ENCODE results near the gene CSAG3. TPM values are rescaled to one million over a fixed set of nuclear protein-coding genes. Genes with fewer than 3 reads are reported as not detected.
"Not testable (repeated sequence)": the region's sequence is repeated elsewhere in the genome, so short reads cannot be mapped to it uniquely, and the experiment has no call there.

Gene CSAG3
- total and polyA plus RNA-seq, 2 experiments from 2014 or later, result 3.2 TPM; not detected in 1

- not testable (repeated sequence) for H3K27ac Mint-ChIP-seq; H3K4me2 ChIP-seq; H3K4me3 Mint-ChIP-seq; H3K4me1 Mint-ChIP-seq; H2AFZ ChIP-seq; DNase-seq (ENCODE audit: low spot score); H3K9me3 Mint-ChIP-seq; H3K4me3 ChIP-seq; H3K9me2 ChIP-seq (ENCODE audit: insufficient read depth); H3F3A ChIP-seq (replicated peaks; ENCODE audit: low read depth); H3K79me2 ChIP-seq (replicated peaks; ENCODE audit: insufficient read depth); H3K36me3 Mint-ChIP-seq (ENCODE audit: low read depth); H3K27me3 Mint-ChIP-seq (ENCODE audit: insufficient read depth, low read depth, poor library complexity); H4K20me1 ChIP-seq (replicated peaks; ENCODE audit: insufficient read depth); H3K27me3 ChIP-seq (ENCODE audit: insufficient read depth); H3K4me1 ChIP-seq (ENCODE audit: insufficient read depth); H3K27ac ChIP-seq (ENCODE audit: low read depth); ATAC-seq; H3K36me3 ChIP-seq (ENCODE audit: insufficient read depth)
Observed at GRCh38 chrX:152736528-152736927, 22.5 kb upstream of the CSAG3 start.

DNA sequence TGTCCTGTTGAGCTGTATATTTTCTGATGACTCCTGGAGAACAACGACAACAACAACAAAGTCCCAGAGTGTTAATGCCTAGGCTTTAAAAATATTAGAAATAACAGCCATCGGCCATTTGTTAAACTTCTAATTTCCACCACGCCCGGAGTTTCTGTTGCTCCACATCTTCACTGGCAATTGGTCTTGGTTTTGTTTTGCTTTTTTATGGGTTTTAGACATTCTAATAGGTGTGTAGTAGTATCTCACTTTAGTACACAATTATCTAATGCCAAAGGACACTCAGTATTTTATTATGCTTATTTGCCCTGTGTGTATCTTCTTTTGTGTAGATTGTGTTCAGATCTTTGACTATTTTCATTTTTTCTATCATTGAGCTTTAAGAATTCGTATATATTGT is 20.5 kb upstream of the CSAG3 start:
- Mint-ChIP-seq H3K27ac (no peak overlapping the region), H3K4me3 (no peak overlapping the region), H3K9me3 (no peaks in the 10 kb centered on the region), H3K27me3 (ENCODE audit: insufficient read depth, low read depth, poor library complexity) (no peaks in the 10 kb centered on the region), H3K36me3 (ENCODE audit: low read depth) (no peaks in the 10 kb centered on the region), H3K4me1 (no peaks in the 10 kb centered on the region)
- H3K4me2 ChIP-seq, result no peak overlapping the region
- no peaks in the 10 kb centered on the region for H3K27me3 ChIP-seq (ENCODE audit: insufficient read depth)
- DNase-seq (ENCODE audit: low spot score) (no peak), ATAC-seq (no peak)
- no peaks in the 10 kb centered on the region for H4K20me1 ChIP-seq (replicated peaks; ENCODE audit: insufficient read depth)
- no peaks in the 10 kb centered on the region for H3K4me1 ChIP-seq (ENCODE audit: insufficient read depth)
- H3K4me3 ChIP-seq, result no peak overlapping the region
- H2AFZ ChIP-seq, result no peak overlapping the region
- no peaks in the 10 kb centered on the region for H3F3A ChIP-seq (replicated peaks; ENCODE audit: low read depth)
- no peaks in the 10 kb centered on the region for H3K36me3 ChIP-seq (ENCODE audit: insufficient read depth)
- no peaks in the 10 kb centered on the region for H3K9me2 ChIP-seq (ENCODE audit: insufficient read depth)
- H3K79me2 ChIP-seq (replicated peaks; ENCODE audit: insufficient read depth), result no peaks in the 10 kb centered on the region
- no peak overlapping the region for H3K27ac ChIP-seq (ENCODE audit: low read depth)
- TF ChIP-seq POLR2AphosphoS5 (IDR thresholded peaks at IDR 0.05; ENCODE audit: low read depth) (no peak), CREB1 (CRISPR knock-in tag; IDR thresholded peaks at IDR 0.05; ENCODE audit: low read depth) (no peak), REST (IDR thresholded peaks at IDR 0.05; ENCODE audit: unreplicated experiment) (no peak), EZH2phosphoT487 (IDR thresholded peaks at IDR 0.05; ENCODE audit: unreplicated experiment) (no peak), NANOG (IDR thresholded peaks at IDR 0.05; ENCODE audit: borderline replicate concordance) (no peak), STAT1 (IDR thresholded peaks at IDR 0.05; ENCODE audit: unreplicated experiment) (no peak), ZNF114 (CRISPR knock-in tag; IDR thresholded peaks at IDR 0.05) (no peak)
- TF ChIP-seq, protein P1, sequence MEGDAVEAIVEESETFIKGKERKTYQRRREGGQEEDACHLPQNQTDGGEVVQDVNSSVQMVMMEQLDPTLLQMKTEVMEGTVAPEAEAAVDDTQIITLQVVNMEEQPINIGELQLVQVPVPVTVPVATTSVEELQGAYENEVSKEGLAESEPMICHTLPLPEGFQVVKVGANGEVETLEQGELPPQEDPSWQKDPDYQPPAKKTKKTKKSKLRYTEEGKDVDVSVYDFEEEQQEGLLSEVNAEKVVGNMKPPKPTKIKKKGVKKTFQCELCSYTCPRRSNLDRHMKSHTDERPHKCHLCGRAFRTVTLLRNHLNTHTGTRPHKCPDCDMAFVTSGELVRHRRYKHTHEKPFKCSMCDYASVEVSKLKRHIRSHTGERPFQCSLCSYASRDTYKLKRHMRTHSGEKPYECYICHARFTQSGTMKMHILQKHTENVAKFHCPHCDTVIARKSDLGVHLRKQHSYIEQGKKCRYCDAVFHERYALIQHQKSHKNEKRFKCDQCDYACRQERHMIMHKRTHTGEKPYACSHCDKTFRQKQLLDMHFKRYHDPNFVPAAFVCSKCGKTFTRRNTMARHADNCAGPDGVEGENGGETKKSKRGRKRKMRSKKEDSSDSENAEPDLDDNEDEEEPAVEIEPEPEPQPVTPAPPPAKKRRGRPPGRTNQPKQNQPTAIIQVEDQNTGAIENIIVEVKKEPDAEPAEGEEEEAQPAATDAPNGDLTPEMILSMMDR (conservative IDR thresholded peaks at IDR 0.05; ENCODE audit: low read depth in 2 of 2), result no peak
- TF ChIP-seq, protein P2, sequence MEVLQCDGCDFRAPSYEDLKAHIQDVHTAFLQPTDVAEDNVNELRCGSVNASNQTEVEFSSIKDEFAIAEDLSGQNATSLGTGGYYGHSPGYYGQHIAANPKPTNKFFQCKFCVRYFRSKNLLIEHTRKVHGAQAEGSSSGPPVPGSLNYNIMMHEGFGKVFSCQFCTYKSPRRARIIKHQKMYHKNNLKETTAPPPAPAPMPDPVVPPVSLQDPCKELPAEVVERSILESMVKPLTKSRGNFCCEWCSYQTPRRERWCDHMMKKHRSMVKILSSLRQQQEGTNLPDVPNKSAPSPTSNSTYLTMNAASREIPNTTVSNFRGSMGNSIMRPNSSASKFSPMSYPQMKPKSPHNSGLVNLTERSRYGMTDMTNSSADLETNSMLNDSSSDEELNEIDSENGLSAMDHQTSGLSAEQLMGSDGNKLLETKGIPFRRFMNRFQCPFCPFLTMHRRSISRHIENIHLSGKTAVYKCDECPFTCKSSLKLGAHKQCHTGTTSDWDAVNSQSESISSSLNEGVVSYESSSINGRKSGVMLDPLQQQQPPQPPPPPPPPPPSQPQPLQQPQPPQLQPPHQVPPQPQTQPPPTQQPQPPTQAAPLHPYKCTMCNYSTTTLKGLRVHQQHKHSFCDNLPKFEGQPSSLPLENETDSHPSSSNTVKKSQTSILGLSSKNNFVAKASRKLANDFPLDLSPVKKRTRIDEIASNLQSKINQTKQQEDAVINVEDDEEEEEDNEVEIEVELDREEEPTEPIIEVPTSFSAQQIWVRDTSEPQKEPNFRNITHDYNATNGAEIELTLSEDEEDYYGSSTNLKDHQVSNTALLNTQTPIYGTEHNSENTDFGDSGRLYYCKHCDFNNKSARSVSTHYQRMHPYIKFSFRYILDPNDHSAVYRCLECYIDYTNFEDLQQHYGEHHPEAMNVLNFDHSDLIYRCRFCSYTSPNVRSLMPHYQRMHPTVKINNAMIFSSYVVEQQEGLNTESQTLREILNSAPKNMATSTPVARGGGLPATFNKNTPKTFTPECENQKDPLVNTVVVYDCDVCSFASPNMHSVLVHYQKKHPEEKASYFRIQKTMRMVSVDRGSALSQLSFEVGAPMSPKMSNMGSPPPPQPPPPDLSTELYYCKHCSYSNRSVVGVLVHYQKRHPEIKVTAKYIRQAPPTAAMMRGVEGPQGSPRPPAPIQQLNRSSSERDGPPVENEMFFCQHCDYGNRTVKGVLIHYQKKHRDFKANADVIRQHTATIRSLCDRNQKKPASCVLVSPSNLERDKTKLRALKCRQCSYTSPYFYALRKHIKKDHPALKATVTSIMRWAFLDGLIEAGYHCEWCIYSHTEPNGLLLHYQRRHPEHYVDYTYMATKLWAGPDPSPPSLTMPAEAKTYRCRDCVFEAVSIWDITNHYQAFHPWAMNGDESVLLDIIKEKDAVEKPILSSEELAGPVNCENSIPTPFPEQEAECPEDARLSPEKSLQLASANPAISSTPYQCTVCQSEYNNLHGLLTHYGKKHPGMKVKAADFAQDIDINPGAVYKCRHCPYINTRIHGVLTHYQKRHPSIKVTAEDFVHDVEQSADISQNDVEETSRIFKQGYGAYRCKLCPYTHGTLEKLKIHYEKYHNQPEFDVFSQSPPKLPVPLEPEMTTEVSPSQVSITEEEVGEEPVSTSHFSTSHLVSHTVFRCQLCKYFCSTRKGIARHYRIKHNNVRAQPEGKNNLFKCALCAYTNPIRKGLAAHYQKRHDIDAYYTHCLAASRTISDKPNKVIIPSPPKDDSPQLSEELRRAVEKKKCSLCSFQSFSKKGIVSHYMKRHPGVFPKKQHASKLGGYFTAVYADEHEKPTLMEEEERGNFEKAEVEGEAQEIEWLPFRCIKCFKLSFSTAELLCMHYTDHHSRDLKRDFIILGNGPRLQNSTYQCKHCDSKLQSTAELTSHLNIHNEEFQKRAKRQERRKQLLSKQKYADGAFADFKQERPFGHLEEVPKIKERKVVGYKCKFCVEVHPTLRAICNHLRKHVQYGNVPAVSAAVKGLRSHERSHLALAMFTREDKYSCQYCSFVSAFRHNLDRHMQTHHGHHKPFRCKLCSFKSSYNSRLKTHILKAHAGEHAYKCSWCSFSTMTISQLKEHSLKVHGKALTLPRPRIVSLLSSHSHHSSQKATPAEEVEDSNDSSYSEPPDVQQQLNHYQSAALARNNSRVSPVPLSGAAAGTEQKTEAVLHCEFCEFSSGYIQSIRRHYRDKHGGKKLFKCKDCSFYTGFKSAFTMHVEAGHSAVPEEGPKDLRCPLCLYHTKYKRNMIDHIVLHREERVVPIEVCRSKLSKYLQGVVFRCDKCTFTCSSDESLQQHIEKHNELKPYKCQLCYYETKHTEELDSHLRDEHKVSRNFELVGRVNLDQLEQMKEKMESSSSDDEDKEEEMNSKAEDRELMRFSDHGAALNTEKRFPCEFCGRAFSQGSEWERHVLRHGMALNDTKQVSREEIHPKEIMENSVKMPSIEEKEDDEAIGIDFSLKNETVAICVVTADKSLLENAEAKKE (CRISPR knock-in tag; IDR thresholded peaks at IDR 0.05), result no peak
- TF ChIP-seq, protein P3, sequence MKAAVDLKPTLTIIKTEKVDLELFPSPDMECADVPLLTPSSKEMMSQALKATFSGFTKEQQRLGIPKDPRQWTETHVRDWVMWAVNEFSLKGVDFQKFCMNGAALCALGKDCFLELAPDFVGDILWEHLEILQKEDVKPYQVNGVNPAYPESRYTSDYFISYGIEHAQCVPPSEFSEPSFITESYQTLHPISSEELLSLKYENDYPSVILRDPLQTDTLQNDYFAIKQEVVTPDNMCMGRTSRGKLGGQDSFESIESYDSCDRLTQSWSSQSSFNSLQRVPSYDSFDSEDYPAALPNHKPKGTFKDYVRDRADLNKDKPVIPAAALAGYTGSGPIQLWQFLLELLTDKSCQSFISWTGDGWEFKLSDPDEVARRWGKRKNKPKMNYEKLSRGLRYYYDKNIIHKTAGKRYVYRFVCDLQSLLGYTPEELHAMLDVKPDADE (IDR thresholded peaks at IDR 0.05), result no peak

Measured in GM23338 (cell line).